GM21515 (cell line): ENCODE results near the gene ZNF101.
"Not testable (repeated sequence)": the region's sequence is repeated elsewhere in the genome, so short reads cannot be mapped to it uniquely, and the experiment has no call there.

ENCODE experiments used
- ATAC-seq: cut with Tn5 transposase; IDR thresholded peaks from one replicate; pipeline ENCODE4 v1.9.1; 2021; ENCODE audit not compliant: unreplicated experiment

The ZNF101 gene

GRCh38 chr19:19659646-19660245 is 8.9 kb upstream of the ZNF101 start:
- ATAC-seq: no peak

GRCh38 chr19:19661141-19661674 is 7.4 kb upstream of the ZNF101 start:
- ATAC-seq: no peak

GRCh38 chr19:19661675-19662251 is 6.9 kb upstream of the ZNF101 start:
- peak; percentile 38 for ATAC-seq

- no peak for ATAC-seq
These were observed 6.3 kb upstream of the ZNF101 start for GRCh38 chr19:19662344-19662743.

- no peak for ATAC-seq
These were observed 5.8 kb upstream of the ZNF101 start for GRCh38 chr19:19662871-19663255.

- ATAC-seq: peak; percentile 65
These were observed 5.2 kb upstream of the ZNF101 start, which contains the start of gene ATP13A1 for GRCh38 chr19:19663256-19664120. ATP13A1 (minus strand) TSS chr19:19663676; CDS start chr19:19663666, 10 bp downstream.

GRCh38 chr19:19665420-19665948 is 3.2 kb upstream of the ZNF101 start:
- ATAC-seq: not testable (repeated sequence)

GRCh38 chr19:19670070-19670551 is 1.5 kb downstream of the ZNF101 start:
- ATAC-seq: no peak

GRCh38 chr19:19672816-19673215 is 4.2 kb downstream of the ZNF101 start:
- ATAC-seq: no peak

GRCh38 chr19:19674315-19674714 is 5.7 kb downstream of the ZNF101 start:
- no peak for ATAC-seq

- ATAC-seq: no peak
These were observed 8.9 kb downstream of the ZNF101 start for GRCh38 chr19:19677579-19677978.

GRCh38 chr19:19679176-19680073 is 10.8 kb downstream of the ZNF101 start:
- ATAC-seq: no peak

- not testable (repeated sequence) for ATAC-seq
These were observed 17.5 kb downstream of the ZNF101 start for GRCh38 chr19:19686119-19686518.

GRCh38 chr19:19686580-19686979 is 17.9 kb downstream of the ZNF101 start:
- ATAC-seq: no peak

GRCh38 chr19:19687090-19687489 is 18.5 kb downstream of the ZNF101 start:
- ATAC-seq: no peak

- ATAC-seq: not testable (repeated sequence)
These were observed 20.4 kb downstream of the ZNF101 start for GRCh38 chr19:19689023-19689422.

GRCh38 chr19:19691683-19692082 is 23.0 kb downstream of the ZNF101 start:
- no peak for ATAC-seq

GRCh38 chr19:19696386-19696785 is 27.7 kb downstream of the ZNF101 start:
- no peak for ATAC-seq

GRCh38 chr19:19697589-19697988 is 28.9 kb downstream of the ZNF101 start:
- ATAC-seq: no peak

- not testable (repeated sequence) for ATAC-seq
These were observed 31.9 kb downstream of the ZNF101 start for GRCh38 chr19:19700493-19700892.
